ENCODE data around the gene PLA2G4E. TPM values are rescaled to one million over a fixed set of nuclear protein-coding genes. Genes with fewer than 3 reads are reported as not detected.

PLA2G4E gene
- total and polyA plus RNA-seq, 9 of the 15 experiments (the other 6 are each of a cell fraction or from before 2014, with no cell fraction given), result 0.03 TPM; not detected in 8

- intact Hi-C loops (cut with micrococcal nuclease) (no loop called here), in situ Hi-C loops (cut with MboI) (no loop called here)
- no peaks in the 10 kb centered on the region for H3K9me1 ChIP-seq (ENCODE audit: control insufficient read depth, insufficient read depth, low read length)
- 3% methylated on average over 7 of the region's 7 CpGs for WGBS (ENCODE audit: insufficient coverage, low coverage, missing lambda C conversion rate)
- no peaks in the 10 kb centered on the region for H3K79me2 ChIP-seq (ENCODE audit: control insufficient read depth, insufficient read depth, low read length)
- no peak overlapping the region for H2AFZ ChIP-seq (ENCODE audit: low read depth, low read length)
- TF ChIP-seq CTBP1 (IDR thresholded peaks at IDR 0.05; ENCODE audit: borderline replicate concordance) (no peak), CHD2 (IDR thresholded peaks at IDR 0.05; ENCODE audit: low read depth, low read length) (no peak), FOXM1 (IDR thresholded peaks at IDR 0.05; ENCODE audit: low read depth) (no peak), FOXM1 (CRISPR knock-in tag; IDR thresholded peaks at IDR 0.05; ENCODE audit: low read depth) (no peak)
- TF ChIP-seq, protein P1, sequence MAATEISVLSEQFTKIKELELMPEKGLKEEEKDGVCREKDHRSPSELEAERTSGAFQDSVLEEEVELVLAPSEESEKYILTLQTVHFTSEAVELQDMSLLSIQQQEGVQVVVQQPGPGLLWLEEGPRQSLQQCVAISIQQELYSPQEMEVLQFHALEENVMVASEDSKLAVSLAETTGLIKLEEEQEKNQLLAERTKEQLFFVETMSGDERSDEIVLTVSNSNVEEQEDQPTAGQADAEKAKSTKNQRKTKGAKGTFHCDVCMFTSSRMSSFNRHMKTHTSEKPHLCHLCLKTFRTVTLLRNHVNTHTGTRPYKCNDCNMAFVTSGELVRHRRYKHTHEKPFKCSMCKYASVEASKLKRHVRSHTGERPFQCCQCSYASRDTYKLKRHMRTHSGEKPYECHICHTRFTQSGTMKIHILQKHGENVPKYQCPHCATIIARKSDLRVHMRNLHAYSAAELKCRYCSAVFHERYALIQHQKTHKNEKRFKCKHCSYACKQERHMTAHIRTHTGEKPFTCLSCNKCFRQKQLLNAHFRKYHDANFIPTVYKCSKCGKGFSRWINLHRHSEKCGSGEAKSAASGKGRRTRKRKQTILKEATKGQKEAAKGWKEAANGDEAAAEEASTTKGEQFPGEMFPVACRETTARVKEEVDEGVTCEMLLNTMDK (IDR thresholded peaks at IDR 0.05; ENCODE audit: borderline replicate concordance, insufficient read depth, low read depth, low read length, poor library complexity, severe bottlenecking), result no peak
- TF ChIP-seq, protein P2, sequence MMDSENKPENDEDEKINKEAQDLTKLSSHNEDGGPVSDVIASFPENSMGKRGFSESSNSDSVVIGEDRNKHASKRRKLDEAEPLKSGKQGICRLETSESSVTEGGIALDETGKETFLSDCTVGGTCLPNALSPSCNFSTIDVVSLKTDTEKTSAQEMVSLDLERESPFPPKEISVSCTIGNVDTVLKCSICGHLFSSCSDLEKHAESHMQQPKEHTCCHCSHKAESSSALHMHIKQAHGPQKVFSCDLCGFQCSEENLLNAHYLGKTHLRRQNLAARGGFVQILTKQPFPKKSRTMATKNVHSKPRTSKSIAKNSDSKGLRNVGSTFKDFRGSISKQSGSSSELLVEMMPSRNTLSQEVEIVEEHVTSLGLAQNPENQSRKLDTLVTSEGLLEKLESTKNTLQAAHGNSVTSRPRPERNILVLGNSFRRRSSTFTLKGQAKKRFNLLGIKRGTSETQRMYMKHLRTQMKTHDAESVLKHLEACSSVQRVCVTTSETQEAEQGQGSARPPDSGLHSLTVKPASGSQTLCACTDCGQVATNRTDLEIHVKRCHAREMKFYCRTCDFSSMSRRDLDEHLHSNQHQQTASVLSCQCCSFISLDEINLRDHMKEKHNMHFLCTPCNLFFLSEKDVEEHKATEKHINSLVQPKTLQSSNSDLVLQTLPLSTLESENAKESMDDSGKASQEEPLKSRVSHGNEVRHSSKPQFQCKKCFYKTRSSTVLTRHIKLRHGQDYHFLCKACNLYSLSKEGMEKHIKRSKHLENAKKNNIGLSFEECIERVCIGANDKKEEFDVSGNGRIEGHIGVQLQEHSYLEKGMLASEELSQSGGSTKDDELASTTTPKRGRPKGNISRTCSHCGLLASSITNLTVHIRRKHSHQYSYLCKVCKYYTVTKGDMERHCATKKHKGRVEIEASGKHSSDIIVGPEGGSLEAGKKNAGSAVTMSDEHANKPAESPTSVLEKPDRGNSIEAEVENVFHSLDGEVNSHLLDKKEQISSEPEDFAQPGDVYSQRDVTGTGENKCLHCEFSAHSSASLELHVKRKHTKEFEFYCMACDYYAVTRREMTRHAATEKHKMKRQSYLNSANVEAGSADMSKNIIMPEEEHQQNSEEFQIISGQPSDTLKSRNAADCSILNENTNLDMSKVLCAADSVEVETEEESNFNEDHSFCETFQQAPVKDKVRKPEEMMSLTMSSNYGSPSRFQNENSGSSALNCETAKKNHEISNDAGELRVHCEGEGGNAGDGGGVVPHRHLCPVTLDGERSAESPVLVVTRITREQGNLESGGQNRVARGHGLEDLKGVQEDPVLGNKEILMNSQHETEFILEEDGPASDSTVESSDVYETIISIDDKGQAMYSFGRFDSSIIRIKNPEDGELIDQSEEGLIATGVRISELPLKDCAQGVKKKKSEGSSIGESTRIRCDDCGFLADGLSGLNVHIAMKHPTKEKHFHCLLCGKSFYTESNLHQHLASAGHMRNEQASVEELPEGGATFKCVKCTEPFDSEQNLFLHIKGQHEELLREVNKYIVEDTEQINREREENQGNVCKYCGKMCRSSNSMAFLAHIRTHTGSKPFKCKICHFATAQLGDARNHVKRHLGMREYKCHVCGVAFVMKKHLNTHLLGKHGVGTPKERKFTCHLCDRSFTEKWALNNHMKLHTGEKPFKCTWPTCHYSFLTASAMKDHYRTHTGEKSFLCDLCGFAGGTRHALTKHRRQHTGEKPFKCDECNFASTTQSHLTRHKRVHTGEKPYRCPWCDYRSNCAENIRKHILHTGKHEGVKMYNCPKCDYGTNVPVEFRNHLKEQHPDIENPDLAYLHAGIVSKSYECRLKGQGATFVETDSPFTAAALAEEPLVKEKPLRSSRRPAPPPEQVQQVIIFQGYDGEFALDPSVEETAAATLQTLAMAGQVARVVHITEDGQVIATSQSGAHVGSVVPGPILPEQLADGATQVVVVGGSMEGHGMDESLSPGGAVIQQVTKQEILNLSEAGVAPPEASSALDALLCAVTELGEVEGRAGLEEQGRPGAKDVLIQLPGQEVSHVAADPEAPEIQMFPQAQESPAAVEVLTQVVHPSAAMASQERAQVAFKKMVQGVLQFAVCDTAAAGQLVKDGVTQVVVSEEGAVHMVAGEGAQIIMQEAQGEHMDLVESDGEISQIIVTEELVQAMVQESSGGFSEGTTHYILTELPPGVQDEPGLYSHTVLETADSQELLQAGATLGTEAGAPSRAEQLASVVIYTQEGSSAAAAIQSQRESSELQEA (IDR thresholded peaks at IDR 0.05; ENCODE audit: low read depth), result no peak
- FAIRE-seq, result no peak
- CTCF ChIA-PET (ENCODE audit: low intra/inter-chr PET ratio), result no interaction called here
- H3K9me3 ChIP-seq (replicated peaks; ENCODE audit: control insufficient read depth, insufficient read depth, low read depth, low read length), result no peaks in the 10 kb centered on the region
- H3K4me3 ChIP-seq, result no peak overlapping the region
- POLR2A ChIA-PET, result interaction anchor here (0.6 to 1.1 kb wide), 3 partner anchors 8 to 57 kb away, joined by 3 read pairs; no protein-coding TSS in a partner anchor
- H3K4me1 ChIP-seq (replicated peaks in 1 of 2; ENCODE audit: control insufficient read depth in 2 of 2, insufficient read depth in 2 of 2, low read length in 2 of 2), result no peaks in the 10 kb centered on the region
- peaks cover 34 to 68% of the 10 kb centered on the region in 2 experiments; a peak in 4 of 5 replicates for H3K27me3 ChIP-seq (ENCODE audit: control insufficient read depth in 2 of 2, insufficient read depth in 2 of 2, low read length in 2 of 2)
- no peak for ATAC-seq
- peaks cover 11% of the 10 kb centered on the region for H4K20me1 ChIP-seq (replicated peaks; ENCODE audit: control insufficient read depth, insufficient read depth, low read length)
- DNase-seq (ENCODE audit: extremely low read depth in 1 of 4, low spot score in 3 of 4), result no peak
- H3K4me2 ChIP-seq (ENCODE audit: insufficient read depth, low read length), result no peak overlapping the region
- H3K9ac ChIP-seq (ENCODE audit: insufficient read depth in 1 of 2, low read depth in 2 of 2, low read length in 2 of 2), result no peak overlapping the region
- no peaks in the 10 kb centered on the region for H3K36me3 ChIP-seq (ENCODE audit: control insufficient read depth, insufficient read depth, low read length)
- BruUV-seq (replicated peaks), result no TSS peak
- no peak overlapping the region for H3K27ac ChIP-seq (ENCODE audit: extremely low read depth, low read depth, low read length)
Observed at GRCh38 chr15:41995476-41995855, 25.4 kb downstream of the PLA2G4E start.
